Cardiac muscle cell (in vitro differentiated cells and primary cell): Measurements from ENCODE around the gene DZIP1L. TPM values are rescaled to one million over a fixed set of nuclear protein-coding genes. Genes with fewer than 3 reads are reported as not detected.

Experiments used
- DNase-seq, 2 donors: peaks; one replicate each; pipeline versions ENCODE4 v3.0.0 to v3.0.0-alpha.2; 2010 to 2017; ENCODE audit warnings: low read depth in 1 of 2, low spot score in 1 of 2
- H3K27ac ChIP-seq: fragments of 200-600 bp; sonication (generic); 2 replicates; pipeline ENCODE4 v1.5.1; 2016
- H3K27me3 ChIP-seq: fragments of 200-600 bp; sonication (generic); 2 replicates; pipeline ENCODE4 v1.6.0; 2016; ENCODE audit warnings: control low read depth
- H3K36me3 ChIP-seq: fragments of 200-600 bp; sonication (generic); 2 replicates; pipeline ENCODE4 v1.5.1; 2016; ENCODE audit warnings: control low read depth
- H3K4me1 ChIP-seq: fragments of 200-600 bp; sonication (generic); 2 replicates; pipeline ENCODE4 v1.8.1; 2017; ENCODE audit warnings: low read depth, mild to moderate bottlenecking, mixed run types
- H3K4me3 ChIP-seq: fragments of 200-600 bp; sonication (generic); 2 replicates; pipeline ENCODE4 v1.5.1; 2016; ENCODE audit warnings: mild to moderate bottlenecking
- H3K9me3 ChIP-seq: fragments of 200-600 bp; sonication (generic); 2 replicates; pipeline ENCODE4 v1.5.1; 2017; ENCODE audit warnings: low read depth, mild to moderate bottlenecking, control low read depth
- polyA plus RNA-seq: library from polyadenylated mRNA; unstranded; fragments of >200 nt; fragmentation: Nextera tagmentation; extraction: Ambion mirVana; gene quantifications from 2 replicates; pipeline ENCODE4 v1.2.1, GENCODE V29; 2016
- total RNA-seq: library from RNA; depleted of rRNA; stranded (reverse); fragments of >200 nt; gene quantifications from 2 replicates; pipeline ENCODE4 v1.2.3, GENCODE V29; 2016
- TF ChIP-seq, protein P1 (sequence below): IDR thresholded peaks from 2 replicates; pipeline ENCODE4 v1.5.1; 2012; ENCODE audit warnings: low read depth, mild to moderate bottlenecking, low read length

The DZIP1L gene
- total and polyA plus RNA-seq, 2 experiments from 2014 or later, result 19.4 to 81.3 TPM

DNA sequence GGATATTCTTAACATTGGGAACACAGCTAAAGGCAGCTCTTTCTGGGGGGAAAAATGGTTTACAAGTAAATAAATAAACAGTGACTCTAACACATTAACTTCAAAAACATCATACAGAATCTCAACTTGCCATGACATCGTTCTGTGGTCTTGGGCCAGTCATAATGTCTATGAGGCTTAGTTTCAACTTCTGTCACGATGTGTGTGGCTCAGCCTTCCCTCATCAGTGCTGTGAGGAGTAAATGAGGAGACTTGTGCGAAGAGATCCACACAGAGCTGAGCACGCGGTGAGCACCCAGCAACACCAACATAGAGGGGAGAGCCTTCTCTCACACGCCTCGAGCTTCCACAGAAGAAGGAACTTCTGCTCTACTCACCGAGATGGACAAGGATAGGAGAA, 49.0 kb downstream of the DZIP1L start:
- H3K9me3 ChIP-seq, result no peaks in the 10 kb centered on the region
- no peak overlapping the region for H3K4me3 ChIP-seq
- no peaks in the 10 kb centered on the region for H3K27me3 ChIP-seq
- TF ChIP-seq, protein P1, sequence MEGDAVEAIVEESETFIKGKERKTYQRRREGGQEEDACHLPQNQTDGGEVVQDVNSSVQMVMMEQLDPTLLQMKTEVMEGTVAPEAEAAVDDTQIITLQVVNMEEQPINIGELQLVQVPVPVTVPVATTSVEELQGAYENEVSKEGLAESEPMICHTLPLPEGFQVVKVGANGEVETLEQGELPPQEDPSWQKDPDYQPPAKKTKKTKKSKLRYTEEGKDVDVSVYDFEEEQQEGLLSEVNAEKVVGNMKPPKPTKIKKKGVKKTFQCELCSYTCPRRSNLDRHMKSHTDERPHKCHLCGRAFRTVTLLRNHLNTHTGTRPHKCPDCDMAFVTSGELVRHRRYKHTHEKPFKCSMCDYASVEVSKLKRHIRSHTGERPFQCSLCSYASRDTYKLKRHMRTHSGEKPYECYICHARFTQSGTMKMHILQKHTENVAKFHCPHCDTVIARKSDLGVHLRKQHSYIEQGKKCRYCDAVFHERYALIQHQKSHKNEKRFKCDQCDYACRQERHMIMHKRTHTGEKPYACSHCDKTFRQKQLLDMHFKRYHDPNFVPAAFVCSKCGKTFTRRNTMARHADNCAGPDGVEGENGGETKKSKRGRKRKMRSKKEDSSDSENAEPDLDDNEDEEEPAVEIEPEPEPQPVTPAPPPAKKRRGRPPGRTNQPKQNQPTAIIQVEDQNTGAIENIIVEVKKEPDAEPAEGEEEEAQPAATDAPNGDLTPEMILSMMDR, result no peak
- H3K27ac ChIP-seq, result no peak overlapping the region
- H3K4me1 ChIP-seq, result no peaks in the 10 kb centered on the region
- no peak for DNase-seq
- peaks cover 40% of the 10 kb centered on the region for H3K36me3 ChIP-seq

DNA sequence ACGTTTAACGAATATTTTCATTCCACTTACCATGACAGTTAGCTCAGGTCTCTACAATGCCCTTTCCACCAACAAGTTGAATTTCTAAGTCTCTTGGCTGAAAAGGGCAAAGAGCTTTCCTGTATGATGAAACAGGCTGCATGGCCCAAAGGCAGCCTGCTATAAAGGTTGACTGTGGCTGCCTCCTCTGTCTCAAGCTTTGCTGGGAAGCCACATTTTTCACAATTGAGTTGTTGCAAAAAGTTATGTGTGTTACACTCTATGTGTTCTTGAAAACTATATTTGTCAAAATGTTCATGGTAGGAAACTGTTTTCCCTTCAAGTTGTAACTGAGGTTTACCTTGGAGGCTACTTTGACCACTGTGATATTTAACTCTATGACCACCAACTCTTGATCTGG, 49.5 kb downstream of the DZIP1L start:
- no peaks in the 10 kb centered on the region for H3K4me1 ChIP-seq
- H3K9me3 ChIP-seq, result no peaks in the 10 kb centered on the region
- no peak for DNase-seq
- TF ChIP-seq, protein P1, result no peak
- H3K4me3 ChIP-seq, result no peak overlapping the region
- H3K36me3 ChIP-seq, result peaks cover 40% of the 10 kb centered on the region
- H3K27me3 ChIP-seq, result no peaks in the 10 kb centered on the region
- no peak overlapping the region for H3K27ac ChIP-seq

DNA sequence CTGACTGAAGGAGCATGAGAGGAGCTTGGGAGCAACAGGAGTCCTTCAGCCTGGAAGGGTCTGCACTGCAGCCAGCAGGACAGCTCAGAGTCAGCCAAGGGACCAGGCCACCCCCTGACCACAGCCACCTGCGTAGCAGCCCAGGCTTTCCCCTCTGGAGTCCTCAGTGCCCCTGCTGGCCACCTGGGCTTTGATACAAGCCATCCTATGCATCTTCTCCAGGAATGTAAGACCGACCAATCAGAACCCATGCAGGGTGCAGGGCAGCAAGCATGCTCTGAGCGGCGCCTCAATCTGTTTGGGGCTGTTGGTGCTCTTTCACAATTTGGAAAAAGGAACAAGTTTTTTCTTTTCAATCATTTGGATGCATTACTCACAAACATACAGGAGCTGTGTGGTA, 52.0 kb downstream of the DZIP1L start:
- Histone ChIP-seq H3K4me3 (no peak overlapping the region), H3K9me3 (no peaks in the 10 kb centered on the region), H3K27ac (no peak overlapping the region), H3K36me3 (peaks cover 36% of the 10 kb centered on the region), H3K27me3 (no peaks in the 10 kb centered on the region), H3K4me1 (no peaks in the 10 kb centered on the region)
- TF ChIP-seq, protein P1, result no peak
- DNase-seq, result no peak

DNA sequence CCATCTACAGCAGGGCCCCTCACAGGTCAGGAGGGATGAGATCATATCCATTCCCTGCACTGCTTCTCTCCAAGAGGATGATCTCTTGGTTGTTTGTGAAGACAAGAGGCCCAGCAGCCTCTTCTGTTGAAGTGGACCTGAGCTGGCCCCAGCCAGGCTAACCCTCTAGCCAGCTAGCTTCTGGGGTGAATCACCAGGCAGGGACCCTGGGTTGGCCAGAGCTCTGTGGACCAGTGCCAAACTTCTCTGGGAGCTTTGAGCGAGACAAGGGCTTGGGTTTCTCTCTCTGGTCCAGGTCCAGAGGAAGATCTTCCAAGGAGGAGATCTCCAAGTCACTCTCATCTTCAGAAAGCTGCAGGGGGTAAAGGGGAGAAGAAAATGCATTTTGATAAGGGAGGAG, 52.8 kb downstream of the DZIP1L start:
- TF ChIP-seq, protein P1, result no peak
- Histone ChIP-seq H3K9me3 (no peaks in the 10 kb centered on the region), H3K36me3 (peaks cover 32% of the 10 kb centered on the region), H3K27me3 (no peaks in the 10 kb centered on the region), H3K4me1 (peaks cover 2% of the 10 kb centered on the region), H3K27ac (no peak overlapping the region), H3K4me3 (no peak overlapping the region)
- peak in 1 of 2 donors; percentile 70 for DNase-seq

DNA sequence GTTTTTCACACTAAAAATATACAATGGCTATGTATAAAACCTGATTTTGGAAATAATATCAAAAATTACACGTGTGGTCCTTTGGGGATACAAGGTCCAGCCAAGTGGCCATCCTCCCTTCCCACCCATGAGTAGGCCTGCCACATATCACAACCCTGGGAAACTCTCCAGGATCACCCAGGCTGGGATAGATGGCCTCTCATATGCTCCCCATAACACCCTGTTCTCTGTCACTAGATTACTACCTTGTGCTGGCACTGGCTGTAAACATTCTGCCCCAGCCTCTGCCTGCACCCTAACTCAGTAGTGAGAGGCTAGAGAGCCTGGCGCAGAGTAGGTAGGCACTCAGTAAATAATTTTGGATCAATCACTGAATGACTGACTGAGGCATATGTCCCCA, 53.4 kb downstream of the DZIP1L start:
- H3K4me1 ChIP-seq, result peaks cover 8% of the 10 kb centered on the region
- DNase-seq, result no peak
- TF ChIP-seq, protein P1, result no peak
- peaks cover 28% of the 10 kb centered on the region for H3K36me3 ChIP-seq
- no peaks in the 10 kb centered on the region for H3K9me3 ChIP-seq
- H3K4me3 ChIP-seq, result no peak overlapping the region
- H3K27me3 ChIP-seq, result no peaks in the 10 kb centered on the region
- H3K27ac ChIP-seq, result no peak overlapping the region

DNA sequence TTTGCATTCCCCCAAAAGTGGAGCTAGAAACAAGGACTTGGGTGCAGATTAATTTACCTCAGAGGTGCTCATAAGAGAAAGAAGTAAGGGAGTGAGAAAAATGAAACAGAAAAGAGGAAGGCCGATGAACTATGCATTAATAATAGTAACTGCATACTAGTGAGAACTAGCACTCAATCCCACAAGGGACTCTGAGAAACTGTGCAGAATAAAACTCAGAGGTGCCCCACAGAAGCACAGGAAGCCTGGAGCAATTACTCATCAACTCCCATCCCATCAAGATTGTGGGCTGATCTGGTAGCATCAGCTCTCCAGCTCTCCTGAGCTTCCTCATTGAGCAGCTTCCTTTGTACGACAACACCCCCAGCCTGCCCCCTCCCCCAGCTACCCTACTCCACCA, 54.6 kb downstream of the DZIP1L start:
- H3K27ac ChIP-seq, result no peak overlapping the region
- TF ChIP-seq, protein P1, result no peak
- no peaks in the 10 kb centered on the region for H3K9me3 ChIP-seq
- peaks cover 12% of the 10 kb centered on the region for H3K4me1 ChIP-seq
- no peak overlapping the region for H3K4me3 ChIP-seq
- peaks cover 18% of the 10 kb centered on the region for H3K36me3 ChIP-seq
- no peak for DNase-seq
- H3K27me3 ChIP-seq, result no peaks in the 10 kb centered on the region
